C4-2B (cell line): ENCODE results near the gene TTC9C.

ENCODE experiments used
- CTCF ChIP-seq: fragments of 450-650 bp; conservative IDR thresholded peaks from 2 replicates; pipeline ENCODE4 v1.5.1; 2017; ENCODE audit warnings: mild to moderate bottlenecking
- ZFX ChIP-seq: fragments of 450-650 bp; IDR thresholded peaks from 2 replicates; pipeline ENCODE4 v1.6.1; 2017

GRCh38 chr11:62713343-62713742, 14.9 kb upstream of the TTC9C start:
- TF ChIP-seq CTCF (no peak), ZFX (no peak)
